Stimulated activated naive CD4-positive, alpha-beta T cell treated with Interleukin-2 at 50 U/mL for 16 hours (primary cell): Measurements from ENCODE around the gene WSB2.
"Not testable (repeated sequence)": the region's sequence is repeated elsewhere in the genome, so short reads cannot be mapped to it uniquely, and the experiment has no call there.

ENCODE experiments used
- DNase-seq: peaks from one replicate; lab custom pipeline; 2025; lab: John Stamatoyannopoulos, UW

Gene WSB2

GRCh38 chr12:118035190-118036041 lies 25.6 kb downstream of the WSB2 start:
- DNase-seq = no peak

GRCh38 chr12:118034429-118035189 lies 26.4 kb downstream of the WSB2 start:
- no peak for DNase-seq

- no peak for DNase-seq
These were observed 27.1 kb downstream of the WSB2 start for GRCh38 chr12:118033902-118034301.

- no peak for DNase-seq
These were observed 27.7 kb downstream of the WSB2 start for GRCh38 chr12:118033323-118033722.

GRCh38 chr12:118032188-118032587 lies 28.8 kb downstream of the WSB2 start:
- no peak for DNase-seq

- DNase-seq = no peak
These were observed 31.8 kb downstream of the WSB2 start for GRCh38 chr12:118029166-118029565.

- no peak for DNase-seq
These were observed 35.8 kb downstream of the WSB2 start for GRCh38 chr12:118025168-118025567.

- no peak for DNase-seq
These were observed 37.6 kb downstream of the WSB2 start for GRCh38 chr12:118023301-118023860.

- no peak for DNase-seq
These were observed 38.3 kb downstream of the WSB2 start for GRCh38 chr12:118022728-118023109.

GRCh38 chr12:118022097-118022727 lies 38.8 kb downstream of the WSB2 start:
- DNase-seq = not testable (repeated sequence)

GRCh38 chr12:118020036-118020435 lies 40.9 kb downstream of the WSB2 start:
- DNase-seq = no peak

- no peak for DNase-seq
These were observed 43.1 kb downstream of the WSB2 start for GRCh38 chr12:118017926-118018325.

- peak; percentile 97 for DNase-seq
These were observed 44.3 kb downstream of the WSB2 start, which contains the start of gene RFC5 for GRCh38 chr12:118016424-118017264. RFC5 (plus strand) TSS chr12:118016703; CDS start chr12:118016828, 125 bp downstream.

GRCh38 chr12:118015944-118016343 lies 45.0 kb downstream of the WSB2 start:
- DNase-seq = no peak

GRCh38 chr12:118015306-118015705 lies 45.7 kb downstream of the WSB2 start:
- no peak for DNase-seq

- no peak for DNase-seq
These were observed 47.7 kb downstream of the WSB2 start for GRCh38 chr12:118013283-118013682.

- no peak for DNase-seq
These were observed 49.0 kb downstream of the WSB2 start for GRCh38 chr12:118011961-118012360.

GRCh38 chr12:118011377-118011776 lies 49.6 kb downstream of the WSB2 start:
- DNase-seq = no peak

GRCh38 chr12:118010903-118011302 lies 50.1 kb downstream of the WSB2 start:
- DNase-seq = no peak

GRCh38 chr12:117999806-118000205 lies 61.2 kb downstream of the WSB2 start:
- peak; percentile 5 for DNase-seq

- no peak for DNase-seq
These were observed 62.3 kb downstream of the WSB2 start for GRCh38 chr12:117998719-117999118.
